ENCODE data around the gene HRH2.

HRH2 gene

GRCh38 chr5:175659546-175660253 is 1.8 kb downstream of the HRH2 start:
- no peaks in the 10 kb centered on the region for H3K79me1 ChIP-seq (ENCODE audit: low read depth, low read length)
- no peak overlapping the region for H2AFZ ChIP-seq (ENCODE audit: low read length)
- H3K9me3 ChIP-seq (replicated peaks in 1 of 2; ENCODE audit: control insufficient read depth in 2 of 2, insufficient read depth in 1 of 2, low read depth in 1 of 2, low read length in 2 of 2): no peaks in the 10 kb centered on the region
- no peaks in the 10 kb centered on the region for H3K36me3 ChIP-seq (replicated peaks in 1 of 2; ENCODE audit: control insufficient read depth in 2 of 2, insufficient read depth in 2 of 2, low read length in 2 of 2)
- no peak overlapping the region for H3K18ac ChIP-seq (ENCODE audit: low read length)
- no peak overlapping the region for H4K91ac ChIP-seq (ENCODE audit: low read depth, low read length, poor library complexity)
- peaks cover 2 to 52% (median 31%) of the 10 kb centered on the region in 3 experiments for H3K27me3 ChIP-seq (ENCODE audit: control insufficient read depth in 3 of 3, insufficient read depth in 3 of 3, low read depth in 1 of 3, low read length in 3 of 3)
- WGBS, 2 donors (ENCODE audit: extremely low coverage in 2 of 2, insufficient read length in 2 of 2, insufficient replicate concordance in 1 of 2): no CpG with 5 or more reads among the region's 13 CpGs
- no peak overlapping the region for H3K4ac ChIP-seq (ENCODE audit: low read length)
- no peak overlapping the region for H2BK120ac ChIP-seq (ENCODE audit: low read depth, low read length)
- peaks cover 4 to 5% of the 10 kb centered on the region in 2 donors for H3K4me1 ChIP-seq (ENCODE audit: control insufficient read depth in 2 of 2, insufficient read depth in 1 of 2, low read depth in 1 of 2, low read length in 2 of 2)
- no peak overlapping the region for H2AK5ac ChIP-seq (ENCODE audit: low read depth, low read length)
- H3K14ac ChIP-seq (ENCODE audit: low read length): no peak overlapping the region
- H3K23ac ChIP-seq (ENCODE audit: low read depth, low read length, poor library complexity): no peak overlapping the region
- no peak overlapping the region for H3K27ac ChIP-seq (replicated peaks; ENCODE audit: low read length)
- no peak overlapping the region for H3K4me2 ChIP-seq (ENCODE audit: insufficient read depth, low read length, poor library complexity, severe bottlenecking)
- H3K9ac ChIP-seq (ENCODE audit: low read depth, low read length, poor library complexity): no peak overlapping the region
- no peak overlapping the region for H2BK15ac ChIP-seq (ENCODE audit: low read length)
- DNase-seq (ENCODE audit: low spot score): no peak
- no peak overlapping the region for H2BK5ac ChIP-seq (ENCODE audit: low read length)
- H4K8ac ChIP-seq (ENCODE audit: low read depth, low read length): no peak overlapping the region
- H3K4me3 ChIP-seq (ENCODE audit: low read length in 2 of 2): no peak overlapping the region
- H2BK12ac ChIP-seq (ENCODE audit: low read length): no peak overlapping the region

- H3K18ac ChIP-seq (ENCODE audit: low read length): no peak overlapping the region
- no peak overlapping the region for H4K8ac ChIP-seq (ENCODE audit: low read depth, low read length)
- no peaks in the 10 kb centered on the region for H3K36me3 ChIP-seq (replicated peaks in 1 of 2; ENCODE audit: control insufficient read depth in 2 of 2, insufficient read depth in 2 of 2, low read length in 2 of 2)
- no peak overlapping the region for H3K4me2 ChIP-seq (ENCODE audit: insufficient read depth, low read length, poor library complexity, severe bottlenecking)
- no peak overlapping the region for H3K4me3 ChIP-seq (ENCODE audit: low read length in 2 of 2)
- H2BK120ac ChIP-seq (ENCODE audit: low read depth, low read length): no peak overlapping the region
- no peak overlapping the region for H2AFZ ChIP-seq (ENCODE audit: low read length)
- H3K4me1 ChIP-seq (ENCODE audit: control insufficient read depth in 2 of 2, insufficient read depth in 1 of 2, low read depth in 1 of 2, low read length in 2 of 2): peaks cover 2 to 7% of the 10 kb centered on the region in 2 donors
- no peak overlapping the region for H3K9ac ChIP-seq (ENCODE audit: low read depth, low read length, poor library complexity)
- no peak overlapping the region for H3K23ac ChIP-seq (ENCODE audit: low read depth, low read length, poor library complexity)
- no peak overlapping the region for H4K91ac ChIP-seq (ENCODE audit: low read depth, low read length, poor library complexity)
- H3K14ac ChIP-seq (ENCODE audit: low read length): no peak overlapping the region
- H3K9me3 ChIP-seq (replicated peaks in 1 of 2; ENCODE audit: control insufficient read depth in 2 of 2, insufficient read depth in 1 of 2, low read depth in 1 of 2, low read length in 2 of 2): no peaks in the 10 kb centered on the region
- H2BK12ac ChIP-seq (ENCODE audit: low read length): no peak overlapping the region
- no peak for DNase-seq (ENCODE audit: low spot score)
- WGBS, 2 donors (ENCODE audit: extremely low coverage in 2 of 2, insufficient read length in 2 of 2, insufficient replicate concordance in 1 of 2): no CpG with 5 or more reads among the region's 16 CpGs
- H2BK5ac ChIP-seq (ENCODE audit: low read length): no peak overlapping the region
- H3K27ac ChIP-seq (replicated peaks; ENCODE audit: low read length): no peak overlapping the region
- no peak overlapping the region for H2AK5ac ChIP-seq (ENCODE audit: low read depth, low read length)
- peaks cover 0 to 25% (median 12%) of the 10 kb centered on the region in 3 experiments for H3K27me3 ChIP-seq (ENCODE audit: control insufficient read depth in 3 of 3, insufficient read depth in 3 of 3, low read depth in 1 of 3, low read length in 3 of 3)
- no peak overlapping the region for H3K4ac ChIP-seq (ENCODE audit: low read length)
- H3K79me1 ChIP-seq (ENCODE audit: low read depth, low read length): no peaks in the 10 kb centered on the region
- no peak overlapping the region for H2BK15ac ChIP-seq (ENCODE audit: low read length)
Measured at GRCh38 chr5:175663186-175664184, 5.6 kb downstream of the HRH2 start.

GRCh38 chr5:175664723-175665122 is 6.9 kb downstream of the HRH2 start:
- Histone ChIP-seq H2AK5ac (ENCODE audit: low read depth, low read length) (no peak overlapping the region), H3K4me3 (ENCODE audit: low read length in 2 of 2) (no peak overlapping the region), H2BK5ac (ENCODE audit: low read length) (no peak overlapping the region), H3K27me3 (ENCODE audit: control insufficient read depth in 3 of 3, insufficient read depth in 3 of 3, low read depth in 1 of 3, low read length in 3 of 3) (peaks cover 0 to 16% (median 2%) of the 10 kb centered on the region in 3 experiments), H3K36me3 (replicated peaks in 1 of 2; ENCODE audit: control insufficient read depth in 2 of 2, insufficient read depth in 2 of 2, low read length in 2 of 2) (no peaks in the 10 kb centered on the region), H2AFZ (ENCODE audit: low read length) (no peak overlapping the region), H3K9ac (ENCODE audit: low read depth, low read length, poor library complexity) (no peak overlapping the region), H3K9me3 (replicated peaks in 1 of 2; ENCODE audit: control insufficient read depth in 2 of 2, insufficient read depth in 1 of 2, low read depth in 1 of 2, low read length in 2 of 2) (no peaks in the 10 kb centered on the region), H2BK12ac (ENCODE audit: low read length) (no peak overlapping the region), H4K91ac (ENCODE audit: low read depth, low read length, poor library complexity) (no peak overlapping the region), H2BK120ac (ENCODE audit: low read depth, low read length) (no peak overlapping the region), H3K4ac (ENCODE audit: low read length) (no peak overlapping the region), H3K18ac (ENCODE audit: low read length) (no peak overlapping the region), H3K27ac (replicated peaks; ENCODE audit: low read length) (no peak overlapping the region), H3K23ac (ENCODE audit: low read depth, low read length, poor library complexity) (no peak overlapping the region), H3K4me1 (ENCODE audit: control insufficient read depth in 2 of 2, insufficient read depth in 1 of 2, low read depth in 1 of 2, low read length in 2 of 2) (peaks cover 0 to 7% of the 10 kb centered on the region in 2 donors), H3K4me2 (ENCODE audit: insufficient read depth, low read length, poor library complexity, severe bottlenecking) (no peak overlapping the region), H4K8ac (ENCODE audit: low read depth, low read length) (no peak overlapping the region), H2BK15ac (ENCODE audit: low read length) (no peak overlapping the region), H3K14ac (ENCODE audit: low read length) (no peak overlapping the region), H3K79me1 (ENCODE audit: low read depth, low read length) (no peaks in the 10 kb centered on the region)
- no CpG with 5 or more reads among the region's 11 CpGs for WGBS, 2 donors (ENCODE audit: extremely low coverage in 2 of 2, insufficient read length in 2 of 2, insufficient replicate concordance in 1 of 2)
- no peak for DNase-seq (ENCODE audit: low spot score)

DNA sequence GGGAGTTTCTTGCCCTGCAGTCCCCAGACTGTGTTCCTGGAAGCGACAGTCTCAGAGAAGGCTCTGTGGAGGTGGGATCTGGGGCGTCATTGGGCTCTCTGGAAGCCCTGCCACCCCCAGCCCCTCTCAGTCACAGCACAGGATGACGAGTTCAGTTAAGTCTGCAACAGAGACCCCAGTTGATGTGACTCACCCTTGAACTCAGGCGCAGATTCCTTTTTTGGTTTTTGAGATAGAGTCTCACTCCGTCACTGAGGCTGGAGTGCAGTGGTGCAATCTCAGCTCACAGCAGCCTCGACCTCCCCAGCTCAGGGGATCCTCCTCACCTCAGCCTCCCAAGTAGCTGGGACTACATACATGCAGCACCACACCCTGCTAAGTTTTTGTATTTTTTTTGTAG is 8.3 kb downstream of the HRH2 start:
- WGBS, 2 donors (ENCODE audit: extremely low coverage in 2 of 2, insufficient read length in 2 of 2, insufficient replicate concordance in 1 of 2): no CpG with 5 or more reads among the region's 6 CpGs
- no peak overlapping the region for H3K9ac ChIP-seq (ENCODE audit: low read depth, low read length, poor library complexity)

More for the DNA sequence above, 8.3 kb downstream of the HRH2 start:
- Histone ChIP-seq H2AK5ac (ENCODE audit: low read depth, low read length) (no peak overlapping the region), H3K4me1 (ENCODE audit: control insufficient read depth in 2 of 2, insufficient read depth in 1 of 2, low read depth in 1 of 2, low read length in 2 of 2) (peaks cover 0 to 7% of the 10 kb centered on the region in 2 donors), H3K36me3 (replicated peaks in 1 of 2; ENCODE audit: control insufficient read depth in 2 of 2, insufficient read depth in 2 of 2, low read length in 2 of 2) (no peaks in the 10 kb centered on the region), H3K27me3 (ENCODE audit: control insufficient read depth in 3 of 3, insufficient read depth in 3 of 3, low read depth in 1 of 3, low read length in 3 of 3) (peaks cover 0 to 8% (median 0%) of the 10 kb centered on the region in 3 experiments), H2BK12ac (ENCODE audit: low read length) (no peak overlapping the region), H3K18ac (ENCODE audit: low read length) (no peak overlapping the region), H2BK5ac (ENCODE audit: low read length) (no peak overlapping the region), H2AFZ (ENCODE audit: low read length) (no peak overlapping the region), H3K79me1 (ENCODE audit: low read depth, low read length) (no peaks in the 10 kb centered on the region), H3K4me3 (ENCODE audit: low read length in 2 of 2) (no peak overlapping the region), H2BK15ac (ENCODE audit: low read length) (no peak overlapping the region), H4K8ac (ENCODE audit: low read depth, low read length) (no peak overlapping the region), H3K4ac (ENCODE audit: low read length) (peak overlapping the region; percentile 32), H3K23ac (ENCODE audit: low read depth, low read length, poor library complexity) (peak overlapping the region; percentile 40), H3K9me3 (replicated peaks in 1 of 2; ENCODE audit: control insufficient read depth in 2 of 2, insufficient read depth in 1 of 2, low read depth in 1 of 2, low read length in 2 of 2) (no peaks in the 10 kb centered on the region), H4K91ac (ENCODE audit: low read depth, low read length, poor library complexity) (no peak overlapping the region), H3K27ac (replicated peaks; ENCODE audit: low read length) (no peak overlapping the region), H2BK120ac (ENCODE audit: low read depth, low read length) (no peak overlapping the region), H3K4me2 (ENCODE audit: insufficient read depth, low read length, poor library complexity, severe bottlenecking) (no peak overlapping the region), H3K14ac (ENCODE audit: low read length) (no peak overlapping the region)
- DNase-seq (ENCODE audit: low spot score): no peak
